Keratinocyte (primary cell): ENCODE measurements around the gene TRAF7. TPM values are rescaled to one million over a fixed set of nuclear protein-coding genes. Genes with fewer than 3 reads are reported as not detected.
A peak's percentile ranks its signal among the peaks of the same experiment; 100 is the strongest.

Experiments
- DNase-seq: peaks from one replicate; pipeline ENCODE4 v3.0.0-alpha.2; 2011; ENCODE audit warnings: low read depth, missing footprints, low spot score
- FAIRE-seq: peaks from 2 replicates; lab custom pipeline; 2011; peaks lifted over from hg19 to GRCh38; lab: Jason Lieb, UNC
- H2AFZ ChIP-seq: 2 replicates; pipeline ENCODE4 v1.6.0; 2012; ENCODE audit warnings: low read length, control low read depth, inconsistent platforms; ENCODE audit not compliant: control insufficient read depth
- H3K27ac ChIP-seq: 2 replicates; pipeline ENCODE4 v1.5.1; 2011; ENCODE audit warnings: low read length; ENCODE audit not compliant: control insufficient read depth, insufficient read depth
- H3K27me3 ChIP-seq: 3 replicates; pipeline ENCODE4 v1.6.0; 2011; ENCODE audit warnings: low read length; ENCODE audit not compliant: control insufficient read depth, insufficient read depth; ENCODE audit errors: extremely low read depth
- H3K36me3 ChIP-seq, 2 experiments: 2 replicates in 1 of 2; 3 replicates in 1 of 2; pipeline ENCODE4 v1.5.1; 2011; ENCODE audit warnings: low read length in 2 of 2, mild to moderate bottlenecking in 1 of 2; ENCODE audit not compliant: control insufficient read depth in 2 of 2, insufficient read depth in 2 of 2; ENCODE audit errors: extremely low read depth in 1 of 2
- H3K4me1 ChIP-seq: 3 replicates; pipeline ENCODE4 v1.5.1; 2011; ENCODE audit warnings: low read length; ENCODE audit not compliant: control insufficient read depth, insufficient read depth; ENCODE audit errors: extremely low read depth
- H3K4me2 ChIP-seq: 3 replicates; pipeline ENCODE4 v1.6.0; 2011; ENCODE audit warnings: low read depth, low read length; ENCODE audit not compliant: control insufficient read depth, insufficient read depth; ENCODE audit errors: extremely low read depth
- H3K4me3 ChIP-seq, 3 experiments: fragments of 200-600 bp in 1 of 3; sonication (generic) in 1 of 3; 2 replicates in 2 of 3; 3 replicates in 1 of 3; pipeline ENCODE4 v1.5.1; 2011 to 2016; ENCODE audit warnings: low read length in 3 of 3, mild to moderate bottlenecking in 3 of 3, control low read depth in 2 of 3, inconsistent platforms in 1 of 3, low read depth in 1 of 3, mixed read lengths in 1 of 3, mixed run types in 1 of 3, moderate library complexity in 1 of 3; ENCODE audit not compliant: control insufficient read depth in 2 of 3, insufficient read depth in 2 of 3; ENCODE audit errors: extremely low read depth in 1 of 3
- H3K79me2 ChIP-seq: 2 replicates; pipeline ENCODE4 v1.6.0; 2012; ENCODE audit warnings: low read length; ENCODE audit not compliant: control insufficient read depth, insufficient read depth
- H3K9ac ChIP-seq: 3 replicates; pipeline ENCODE4 v1.6.0; 2011; ENCODE audit warnings: low read length; ENCODE audit not compliant: control insufficient read depth, insufficient read depth; ENCODE audit errors: extremely low read depth
- H3K9me1 ChIP-seq: 3 replicates; pipeline ENCODE4 v1.6.0; 2011; ENCODE audit warnings: low read length; ENCODE audit not compliant: control insufficient read depth, insufficient read depth; ENCODE audit errors: extremely low read depth
- H3K9me3 ChIP-seq: 2 replicates; pipeline ENCODE4 v1.5.1; 2012; ENCODE audit warnings: low read depth, low read length; ENCODE audit not compliant: control insufficient read depth
- H4K20me1 ChIP-seq: 3 replicates; pipeline ENCODE4 v1.6.0; 2011; ENCODE audit warnings: low read length; ENCODE audit not compliant: control insufficient read depth, insufficient read depth; ENCODE audit errors: extremely low read depth
- CTCF ChIP-seq, 3 experiments: IDR thresholded peaks in 1 of 3; conservative IDR thresholded peaks in 1 of 3; optimal IDR thresholded peaks in 1 of 3; 2 replicates in 2 of 3; 3 replicates in 1 of 3; pipeline versions ENCODE3 to v1.5.1; 2011; ENCODE audit warnings: low read length in 3 of 3, mild to moderate bottlenecking in 3 of 3, moderate library complexity in 2 of 3, control low read depth in 1 of 3, inconsistent platforms in 1 of 3; ENCODE audit not compliant: insufficient read depth in 2 of 3; ENCODE audit errors: extremely low read depth in 1 of 3
- EZH2 ChIP-seq: IDR thresholded peaks from one replicate; pipeline ENCODE4 v1.6.1; 2012; ENCODE audit warnings: inconsistent platforms, mild to moderate bottlenecking, low read length, moderate library complexity
- dilution Hi-C: fragments of 300-500 bp; cut with MboI; formaldehyde crosslinking; loops from one replicate; pipeline ENCODE4 v1.7.0; 2020; ENCODE audit warnings: low sequenced_read_pairs; ENCODE audit not compliant: extremely low pct_ligation_motif_present
- polyA plus RNA-seq, 5 experiments: library from polyadenylated mRNA; depleted of rRNA in 3 of 5; stranded (reverse) in 3 of 5; stranded (forward) in 1 of 5; unstranded in 1 of 5; fragments of >200 nt; gene quantifications; 1 replicate in 1 of 5; 2 replicates in 3 of 5; 3 replicates in 1 of 5; pipeline versions ENCODE4 v1.2.1 to v1.2.3, GENCODE V29; 2011 to 2012; ENCODE audit warnings: missing spikeins in 2 of 5, low read depth in 1 of 5, low replicate concordance in 1 of 5

TRAF7 gene
- polyA plus RNA-seq, 1 donor (not counting 4 experiments of a cell fraction or from before 2014, with no cell fraction given): 38.4 TPM

DNA sequence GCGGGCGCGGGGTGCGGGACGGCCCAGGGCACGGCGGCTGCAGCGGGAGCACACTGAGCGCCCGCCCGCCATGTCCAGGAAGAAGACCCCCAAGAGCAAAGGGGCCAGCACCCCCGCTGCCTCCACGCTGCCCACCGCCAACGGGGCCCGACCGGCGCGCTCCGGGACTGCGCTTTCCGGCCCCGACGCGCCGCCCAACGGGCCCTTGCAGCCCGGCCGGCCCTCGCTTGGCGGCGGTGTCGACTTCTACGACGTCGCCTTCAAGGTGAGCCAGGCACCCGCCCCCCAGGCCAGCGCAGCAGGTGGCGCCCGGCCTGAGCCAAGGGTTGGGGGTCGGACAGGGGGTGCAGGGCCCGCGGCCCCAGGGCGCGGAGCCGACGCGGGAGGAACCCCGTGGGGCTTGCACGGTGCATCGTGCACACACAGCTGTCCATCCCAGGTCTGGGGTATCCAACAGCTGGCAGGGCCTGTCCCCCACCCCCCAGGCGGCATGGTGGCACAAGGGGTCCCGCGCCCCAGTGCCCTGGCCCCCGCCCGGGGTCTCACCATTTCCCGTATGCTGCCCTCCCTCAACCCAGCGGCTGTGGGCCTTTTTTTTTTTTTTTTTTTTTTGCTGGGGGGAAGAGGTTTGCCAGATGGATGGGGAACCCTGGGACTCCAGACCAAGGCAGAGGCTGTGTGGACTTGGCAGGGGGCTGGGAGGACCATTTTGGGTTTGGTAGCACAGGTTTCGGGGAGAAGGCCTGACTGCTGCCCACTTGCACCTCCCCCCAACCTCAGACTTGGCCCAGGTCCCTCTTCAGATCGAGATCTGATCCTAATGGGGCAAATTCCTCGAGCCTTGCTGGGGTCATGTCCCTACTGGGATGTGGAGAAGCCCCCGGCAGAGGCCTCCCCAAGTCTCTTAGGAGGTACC, 6.6 kb upstream of the TRAF7 start:
- peak overlapping the region; percentile 74 for H3K4me2 ChIP-seq
- H3K27ac ChIP-seq: no peak overlapping the region
- FAIRE-seq: no peak
- no peaks in the 10 kb centered on the region for H3K9me3 ChIP-seq
- TF ChIP-seq EZH2: no peak
- TF ChIP-seq CTCF (optimal IDR thresholded peaks at IDR 0.05 in 1 of 3, IDR thresholded peaks at IDR 0.05 in 1 of 3, conservative IDR thresholded peaks at IDR 0.05 in 1 of 3; ENCODE audit: extremely low read depth in 1 of 3, insufficient read depth in 2 of 3, low read length in 3 of 3): peak in 1 of 3 experiments; percentile 4
- H3K9me1 ChIP-seq: peaks cover 4% of the 10 kb centered on the region
- peaks cover 12 to 21% of the 10 kb centered on the region in 2 experiments for H3K36me3 ChIP-seq
- no peak for DNase-seq
- H2AFZ ChIP-seq: no peak overlapping the region
- H3K79me2 ChIP-seq: peaks cover 14% of the 10 kb centered on the region
- H3K4me3 ChIP-seq: peak overlapping the region in 2 of 3 experiments; percentile 24 to 28
- peaks cover 42% of the 10 kb centered on the region for H3K4me1 ChIP-seq
- H3K27me3 ChIP-seq: no peaks in the 10 kb centered on the region
- dilution Hi-C loops: no loop called here
- peaks cover 34% of the 10 kb centered on the region for H4K20me1 ChIP-seq
- H3K9ac ChIP-seq: peak overlapping the region; percentile 23

DNA sequence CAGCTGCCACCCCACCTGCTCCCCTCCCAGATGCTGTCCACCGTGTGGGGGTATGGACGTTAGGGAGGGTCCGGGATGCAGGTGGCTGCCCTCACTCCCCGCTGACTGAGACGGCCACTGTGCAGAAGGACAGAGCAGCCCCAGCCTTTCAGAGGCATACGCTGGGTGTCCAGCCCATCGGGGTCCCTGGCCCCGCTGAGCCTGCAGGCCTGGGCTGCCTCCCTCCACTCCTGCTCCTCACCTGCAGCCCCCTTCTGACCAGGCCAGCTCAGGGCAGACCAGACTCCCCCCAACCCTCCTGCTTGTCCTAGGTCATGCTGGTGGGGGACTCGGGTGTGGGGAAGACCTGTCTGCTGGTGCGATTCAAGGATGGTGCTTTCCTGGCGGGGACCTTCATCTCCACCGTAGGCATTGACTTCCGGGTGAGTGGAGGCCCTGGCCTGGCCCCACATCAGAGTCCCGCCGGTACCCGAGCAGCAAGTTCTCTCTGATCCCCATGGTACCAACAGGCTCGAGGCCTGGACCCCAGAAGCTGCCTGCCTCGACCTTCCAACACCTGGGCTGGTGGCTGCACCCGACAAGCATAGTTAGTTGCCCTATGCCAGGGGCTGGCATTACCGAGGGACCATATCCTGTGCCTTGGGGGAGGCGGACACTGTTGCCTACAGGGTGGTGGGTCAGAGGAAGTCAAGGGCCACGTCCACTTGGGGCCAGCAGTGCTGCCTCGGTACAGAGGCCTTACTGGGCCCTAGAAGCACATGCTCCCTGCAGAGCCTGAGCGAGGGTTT, 5.8 kb upstream of the TRAF7 start:
- Histone ChIP-seq H3K9me1 (peaks cover 4% of the 10 kb centered on the region), H4K20me1 (peaks cover 34% of the 10 kb centered on the region), H3K4me3 (peak overlapping the region in 1 of 3 experiments; percentile 7), H3K79me2 (peaks cover 23% of the 10 kb centered on the region), H3K27ac (no peak overlapping the region), H3K36me3 (peaks cover 13 to 30% of the 10 kb centered on the region in 2 experiments), H3K4me1 (peaks cover 42% of the 10 kb centered on the region), H3K9ac (peak overlapping the region; percentile 18), H3K4me2 (peak overlapping the region; percentile 74), H2AFZ (no peak overlapping the region), H3K27me3 (no peaks in the 10 kb centered on the region), H3K9me3 (no peaks in the 10 kb centered on the region)
- TF ChIP-seq EZH2: no peak
- TF ChIP-seq CTCF (optimal IDR thresholded peaks at IDR 0.05 in 1 of 3, IDR thresholded peaks at IDR 0.05 in 1 of 3, conservative IDR thresholded peaks at IDR 0.05 in 1 of 3; ENCODE audit: extremely low read depth in 1 of 3, insufficient read depth in 2 of 3, low read length in 3 of 3): no peak
- no peak for DNase-seq
- no peak for FAIRE-seq
- dilution Hi-C loops: no loop called here
